Upper lobe of left lung (tissue), 6 donors: ENCODE data around the gene AGBL1. TPM values are rescaled to one million over a fixed set of nuclear protein-coding genes. Genes with fewer than 3 reads are reported as not detected.

Experiments used
- ATAC-seq, 2 donors: fragments of 200-7000 bp; cut with Tn5 transposase; one replicate each; pipeline ENCODE4 v1.9.1; 2022; ENCODE audit warnings: mild to moderate bottlenecking in 2 of 2, moderate library complexity in 2 of 2; ENCODE audit not compliant: low FRiP score in 2 of 2
- DNase-seq, 2 donors: peaks; one replicate each; pipeline ENCODE4 v3.0.0-alpha.2; 2019 to 2020
- H3K27ac ChIP-seq, 4 donors: fragments of 200-600 bp; sonication (generic); one replicate each; pipeline ENCODE4 v1.5.1; 2016 to 2019
- H3K27me3 ChIP-seq, 4 donors: fragments of 200-600 bp; sonication (generic); one replicate each; pipeline ENCODE4 v1.5.1; 2017 to 2019
- H3K36me3 ChIP-seq, 4 donors: fragments of 200-600 bp; sonication (generic); one replicate each; pipeline ENCODE4 v1.5.1; 2016 to 2019
- H3K4me1 ChIP-seq, 4 donors: fragments of 200-600 bp; sonication (generic); one replicate each; pipeline ENCODE4 v1.5.1; 2018 to 2019
- H3K4me3 ChIP-seq, 4 donors: fragments of 200-600 bp; sonication (generic); one replicate each; pipeline ENCODE4 v1.5.1; 2017 to 2019; ENCODE audit warnings: mild to moderate bottlenecking in 2 of 4, moderate library complexity in 1 of 4
- H3K9me3 ChIP-seq, 4 donors: fragments of 200-600 bp; sonication (generic); one replicate each; pipeline ENCODE4 v1.5.1; 2018 to 2019
- EP300 ChIP-seq, 4 donors: sonication (generic); formaldehyde crosslinking; IDR thresholded peaks; one replicate each; pipeline ENCODE4 v1.5.1; 2017; ENCODE audit warnings: antibody characterized with exemption in 4 of 4, control low read depth in 2 of 4
- POLR2A ChIP-seq, 4 donors: fragments of 450-650 bp; IDR thresholded peaks; one replicate each; pipeline ENCODE4 v1.5.1; 2016 to 2017; ENCODE audit warnings: antibody characterized with exemption in 4 of 4, mild to moderate bottlenecking in 2 of 4
- POLR2AphosphoS5 ChIP-seq, 2 donors: sonication (generic); formaldehyde crosslinking; IDR thresholded peaks; one replicate each; pipeline ENCODE4 v1.5.1; 2017; ENCODE audit warnings: antibody characterized with exemption in 2 of 2
- WGBS, 2 donors: methylation state at CpG; one replicate each; pipeline ENCODE4 v1.1.5; 2017 to 2018; 5-methylcytosine and 5-hydroxymethylcytosine counted together
- total RNA-seq, 6 donors: library from RNA; depleted of rRNA in 4 of 6; stranded (reverse); fragments of >200 nt in 4 of 6; gene quantifications; one replicate each; pipeline versions ENCODE4 v1.1.0 to v1.2.1, GENCODE V29; 2016 to 2021
- TF ChIP-seq, protein P1 (sequence below), 6 experiments: fragments of 450-650 bp in 4 of 6; fragments of 200-600 bp in 2 of 6; sonication (generic) in 2 of 6; IDR thresholded peaks; one replicate each; pipeline ENCODE4 v1.5.1; 2016 to 2019; ENCODE audit warnings: antibody characterized with exemption in 6 of 6
- donor health status: DM: no; HTN: no; CAD: no; lungs with moderate emphysema.
- donor health status: DM: no; HTN: yes; CAD: no; lungs with severe emphysema.

AGBL1 gene
- total RNA-seq, 6 donors from 2014 or later: 3.1 to 23.0 (median 14.5) TPM

GRCh38 chr15:86055688-86056087 is 24.0 kb upstream of the AGBL1 start:
- Histone ChIP-seq H3K9me3 (no peaks in the 10 kb centered on the region), H3K4me3 (no peak overlapping the region), H3K36me3 (no peaks in the 10 kb centered on the region), H3K27me3 (no peaks in the 10 kb centered on the region), H3K27ac (no peak overlapping the region), H3K4me1 (no peaks in the 10 kb centered on the region)
- TF ChIP-seq POLR2A (IDR thresholded peaks at IDR 0.05) (no peak), POLR2AphosphoS5 (IDR thresholded peaks at IDR 0.05) (no peak), EP300 (IDR thresholded peaks at IDR 0.05) (no peak)
- TF ChIP-seq, protein P1, sequence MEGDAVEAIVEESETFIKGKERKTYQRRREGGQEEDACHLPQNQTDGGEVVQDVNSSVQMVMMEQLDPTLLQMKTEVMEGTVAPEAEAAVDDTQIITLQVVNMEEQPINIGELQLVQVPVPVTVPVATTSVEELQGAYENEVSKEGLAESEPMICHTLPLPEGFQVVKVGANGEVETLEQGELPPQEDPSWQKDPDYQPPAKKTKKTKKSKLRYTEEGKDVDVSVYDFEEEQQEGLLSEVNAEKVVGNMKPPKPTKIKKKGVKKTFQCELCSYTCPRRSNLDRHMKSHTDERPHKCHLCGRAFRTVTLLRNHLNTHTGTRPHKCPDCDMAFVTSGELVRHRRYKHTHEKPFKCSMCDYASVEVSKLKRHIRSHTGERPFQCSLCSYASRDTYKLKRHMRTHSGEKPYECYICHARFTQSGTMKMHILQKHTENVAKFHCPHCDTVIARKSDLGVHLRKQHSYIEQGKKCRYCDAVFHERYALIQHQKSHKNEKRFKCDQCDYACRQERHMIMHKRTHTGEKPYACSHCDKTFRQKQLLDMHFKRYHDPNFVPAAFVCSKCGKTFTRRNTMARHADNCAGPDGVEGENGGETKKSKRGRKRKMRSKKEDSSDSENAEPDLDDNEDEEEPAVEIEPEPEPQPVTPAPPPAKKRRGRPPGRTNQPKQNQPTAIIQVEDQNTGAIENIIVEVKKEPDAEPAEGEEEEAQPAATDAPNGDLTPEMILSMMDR (IDR thresholded peaks at IDR 0.05): no peak
- WGBS, 2 donors: 51 to 60% methylated on average over 4 of the region's 4 CpGs
- no peak for ATAC-seq
- no peak for DNase-seq

DNA sequence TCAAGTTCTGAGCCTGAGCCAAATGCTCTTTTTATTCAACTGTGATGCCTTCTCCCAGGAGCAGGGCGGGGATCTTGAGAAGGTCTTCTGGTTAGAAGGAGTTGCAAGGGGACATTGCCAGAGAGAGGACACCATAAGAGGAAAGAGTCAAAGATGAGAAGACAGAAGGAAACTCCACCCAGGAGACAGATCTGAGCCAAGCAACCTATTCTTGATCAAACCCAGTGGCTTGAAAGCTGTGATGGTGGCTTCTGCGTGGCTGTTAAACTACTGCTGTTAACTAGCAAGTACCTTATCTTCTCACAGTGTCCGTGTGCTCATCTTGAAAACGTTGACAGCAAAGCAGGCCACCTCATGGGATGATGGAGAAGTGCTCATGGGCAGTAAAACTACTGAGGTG is 19.8 kb upstream of the AGBL1 start:
- no peak overlapping the region for H3K27ac ChIP-seq
- H3K9me3 ChIP-seq: no peaks in the 10 kb centered on the region
- DNase-seq (no peak), ATAC-seq (no peak)
- no peak overlapping the region for H3K4me3 ChIP-seq
- H3K36me3 ChIP-seq: no peaks in the 10 kb centered on the region
- no peak for TF ChIP-seq POLR2A (IDR thresholded peaks at IDR 0.05)
- TF ChIP-seq, protein P1 (IDR thresholded peaks at IDR 0.05): no peak
- no peak for TF ChIP-seq EP300 (IDR thresholded peaks at IDR 0.05)
- TF ChIP-seq POLR2AphosphoS5 (IDR thresholded peaks at IDR 0.05): no peak
- H3K27me3 ChIP-seq: no peaks in the 10 kb centered on the region
- H3K4me1 ChIP-seq: no peaks in the 10 kb centered on the region
- 78 to 79% methylated on average over 4 of the region's 4 CpGs for WGBS, 2 donors

DNA sequence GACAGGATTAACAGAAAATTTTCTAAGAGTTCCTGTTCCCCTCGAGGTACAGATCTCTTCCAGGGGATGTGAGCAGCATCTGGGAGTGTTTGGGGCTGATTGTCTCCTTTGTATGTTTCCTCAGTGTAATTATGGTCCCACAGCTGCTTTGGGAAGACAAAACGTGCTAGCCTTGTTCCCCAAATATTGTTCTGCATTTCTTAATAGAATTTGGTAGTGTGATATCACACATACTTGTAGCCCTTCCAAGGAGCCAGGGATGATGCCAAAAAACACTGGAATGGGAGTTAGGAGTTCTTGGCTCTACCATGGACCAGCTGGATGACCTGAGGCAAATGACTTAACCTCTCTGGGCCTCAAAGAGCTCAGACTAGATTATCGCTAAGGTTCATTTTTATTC is 19.0 kb upstream of the AGBL1 start:
- 60 to 78% methylated on average over 3 of the region's 3 CpGs for WGBS, 2 donors
- H3K4me3 ChIP-seq: no peak overlapping the region
- no peaks in the 10 kb centered on the region for H3K9me3 ChIP-seq
- ATAC-seq (no peak), DNase-seq (no peak)
- no peak overlapping the region for H3K27ac ChIP-seq
- no peaks in the 10 kb centered on the region for H3K27me3 ChIP-seq
- TF ChIP-seq, protein P1 (IDR thresholded peaks at IDR 0.05): no peak
- no peak for TF ChIP-seq EP300 (IDR thresholded peaks at IDR 0.05)
- no peak for TF ChIP-seq POLR2A (IDR thresholded peaks at IDR 0.05)
- no peak for TF ChIP-seq POLR2AphosphoS5 (IDR thresholded peaks at IDR 0.05)
- no peaks in the 10 kb centered on the region for H3K4me1 ChIP-seq
- no peaks in the 10 kb centered on the region for H3K36me3 ChIP-seq

DNA sequence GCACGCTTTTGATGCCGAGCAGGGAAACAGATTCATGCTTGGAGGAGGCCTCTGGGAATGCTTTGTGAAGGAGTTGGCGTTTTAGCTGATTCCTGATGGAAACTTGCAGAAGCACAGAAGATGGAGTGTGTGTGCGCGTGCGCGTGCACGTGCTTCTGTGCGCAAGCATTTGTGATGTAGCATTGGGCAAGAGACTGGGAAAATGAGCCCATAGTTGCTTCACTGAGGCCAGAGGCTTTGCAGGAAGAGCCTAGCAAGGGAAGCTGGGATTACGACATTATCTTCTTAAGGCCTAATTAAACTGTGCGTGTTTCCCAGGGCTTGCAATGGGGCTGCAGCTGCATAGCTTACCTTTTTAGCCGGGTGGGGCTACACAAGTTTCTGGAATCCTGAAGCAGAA is 18.1 kb upstream of the AGBL1 start:
- Histone ChIP-seq H3K36me3 (no peaks in the 10 kb centered on the region), H3K9me3 (no peaks in the 10 kb centered on the region), H3K4me1 (no peaks in the 10 kb centered on the region), H3K4me3 (no peak overlapping the region), H3K27ac (no peak overlapping the region), H3K27me3 (no peaks in the 10 kb centered on the region)
- DNase-seq (peak in 1 of 2 donors; percentile 27), ATAC-seq (no peak)
- 86 to 94% methylated on average over 9 to 12 of the region's 12 CpGs for WGBS, 2 donors
- TF ChIP-seq, protein P1 (IDR thresholded peaks at IDR 0.05): no peak
- TF ChIP-seq EP300 (IDR thresholded peaks at IDR 0.05) (no peak), POLR2AphosphoS5 (IDR thresholded peaks at IDR 0.05) (no peak), POLR2A (IDR thresholded peaks at IDR 0.05) (no peak)

GRCh38 chr15:86062646-86063243 is 16.9 kb upstream of the AGBL1 start:
- Histone ChIP-seq H3K27me3 (no peaks in the 10 kb centered on the region), H3K4me3 (no peak overlapping the region), H3K4me1 (no peaks in the 10 kb centered on the region), H3K9me3 (no peaks in the 10 kb centered on the region), H3K27ac (no peak overlapping the region), H3K36me3 (no peaks in the 10 kb centered on the region)
- WGBS, 2 donors: 85% methylated on average over 10 of the region's 10 CpGs
- DNase-seq: no peak
- TF ChIP-seq, protein P1 (IDR thresholded peaks at IDR 0.05): no peak
- TF ChIP-seq POLR2AphosphoS5 (IDR thresholded peaks at IDR 0.05): no peak
- TF ChIP-seq POLR2A (IDR thresholded peaks at IDR 0.05): no peak
- no peak for TF ChIP-seq EP300 (IDR thresholded peaks at IDR 0.05)
- ATAC-seq: no peak
